NCI-H187 treated with DMSO at 0.1 percent for 48 hours (cell line): Measurements from ENCODE around the gene CDH18.

ENCODE experiments used
- DNase-seq: peaks from one replicate; lab custom pipeline; 2025; lab: John Stamatoyannopoulos, UW

The CDH18 gene

GRCh38 chr5:19424506-19424905 is 563.5 kb downstream of the CDH18 start:
- no peak for DNase-seq
